T-helper 2 cell (primary cell): ENCODE results near the gene HPGD.
A peak's percentile ranks its signal among the peaks of the same experiment; 100 is the strongest.
"Not testable (repeated sequence)": the region's sequence is repeated elsewhere in the genome, so short reads cannot be mapped to it uniquely, and the experiment has no call there.

ENCODE experiments used
- DNase-seq, 5 experiments: peaks; one replicate each; pipeline versions ENCODE4 v3.0.0 to v3.0.0-alpha.2; 2012 to 2022

Gene HPGD

GRCh38 chr4:174524242-174524641, 2.0 kb upstream of the HPGD start:
- DNase-seq: no peak

GRCh38 chr4:174523025-174523693, 871 bp upstream of the HPGD start:
- DNase-seq: peak in 1 of 5 experiments; percentile 1

- peak in 1 of 5 experiments; percentile 4 for DNase-seq
Observed at GRCh38 chr4:174521800-174522182, 497 bp downstream of the HPGD start.

- DNase-seq: peak in 1 of 5 experiments; percentile 3
Observed at GRCh38 chr4:174520660-174521059, 1.6 kb downstream of the HPGD start.

- DNase-seq: no peak
Observed at GRCh38 chr4:174517502-174518445, 4.5 kb downstream of the HPGD start.

- DNase-seq: no peak
Observed at GRCh38 chr4:174516794-174517193, 5.5 kb downstream of the HPGD start.

- no peak for DNase-seq
Observed at GRCh38 chr4:174516345-174516744, 5.9 kb downstream of the HPGD start.

GRCh38 chr4:174512745-174513144, 9.5 kb downstream of the HPGD start:
- no peak for DNase-seq

GRCh38 chr4:174505892-174506291, 16.4 kb downstream of the HPGD start:
- DNase-seq: no peak

GRCh38 chr4:174505007-174505406, 17.3 kb downstream of the HPGD start:
- DNase-seq: no peak

GRCh38 chr4:174503079-174503715, 19.1 kb downstream of the HPGD start:
- DNase-seq: no peak

GRCh38 chr4:174496631-174497432, 25.5 kb downstream of the HPGD start:
- DNase-seq: no peak

- no peak for DNase-seq
Observed at GRCh38 chr4:174495626-174496025, 26.7 kb downstream of the HPGD start.

GRCh38 chr4:174494726-174495125, 27.6 kb downstream of the HPGD start:
- DNase-seq: no peak

GRCh38 chr4:174494146-174494545, 28.1 kb downstream of the HPGD start:
- DNase-seq: no peak

- DNase-seq: no peak
Observed at GRCh38 chr4:174490451-174490961, 31.8 kb downstream of the HPGD start.

GRCh38 chr4:174488368-174488767, 33.9 kb downstream of the HPGD start:
- DNase-seq: not testable (repeated sequence)

- DNase-seq: no peak
Observed at GRCh38 chr4:174485025-174485424, 37.3 kb downstream of the HPGD start.

- DNase-seq: no peak
Observed at GRCh38 chr4:174483792-174484191, 38.5 kb downstream of the HPGD start.

- no peak for DNase-seq
Observed at GRCh38 chr4:174479140-174479539, 43.1 kb downstream of the HPGD start.

GRCh38 chr4:174475528-174475927, 46.8 kb downstream of the HPGD start:
- DNase-seq: no peak

GRCh38 chr4:174474457-174475075, 47.7 kb downstream of the HPGD start:
- no peak for DNase-seq
